Mesothelial cell of epicardium (in vitro differentiated cells): ENCODE results near the gene RRP1. TPM values are rescaled to one million over a fixed set of nuclear protein-coding genes. Genes with fewer than 3 reads are reported as not detected.

ENCODE experiments used
- DNase-seq, 2 experiments: peaks; one replicate each; pipeline ENCODE4 v3.0.0; 2021; ENCODE audit warnings: low spot score in 2 of 2; ENCODE audit not compliant: unreplicated experiment in 2 of 2
- H3K27ac Mint-ChIP-seq: 2 replicates; pipeline ENCODE4 v1.8.0; 2021; ENCODE audit warnings: mixed read lengths
- H3K27me3 Mint-ChIP-seq: 2 replicates; pipeline ENCODE4 v1.8.0; 2021; ENCODE audit warnings: low read depth, mixed read lengths
- H3K36me3 Mint-ChIP-seq: 2 replicates; pipeline ENCODE4 v1.8.0; 2021; ENCODE audit warnings: mixed read lengths
- H3K4me1 Mint-ChIP-seq: 2 replicates; pipeline ENCODE4 v1.8.0; 2021; ENCODE audit warnings: mixed read lengths
- H3K4me3 Mint-ChIP-seq: 2 replicates; pipeline ENCODE4 v1.8.0; 2021; ENCODE audit warnings: mild to moderate bottlenecking, moderate library complexity, mixed read lengths
- H3K9me3 Mint-ChIP-seq: 2 replicates; pipeline ENCODE4 v1.8.0; 2021; ENCODE audit warnings: mixed read lengths
- total RNA-seq: library from RNA; stranded (reverse); gene quantifications from 3 replicates; pipeline ENCODE4 v1.2.1, GENCODE V29; 2021
- TF ChIP-seq, protein P1 (sequence below): fragments of 200-600 bp; sonication (generic); IDR thresholded peaks from one replicate; pipeline ENCODE4 v1.5.0; 2021; ENCODE audit warnings: antibody characterized with exemption; ENCODE audit not compliant: unreplicated experiment

RRP1 gene
- total RNA-seq, 1 donor from 2014 or later, result 44.5 TPM

DNA sequence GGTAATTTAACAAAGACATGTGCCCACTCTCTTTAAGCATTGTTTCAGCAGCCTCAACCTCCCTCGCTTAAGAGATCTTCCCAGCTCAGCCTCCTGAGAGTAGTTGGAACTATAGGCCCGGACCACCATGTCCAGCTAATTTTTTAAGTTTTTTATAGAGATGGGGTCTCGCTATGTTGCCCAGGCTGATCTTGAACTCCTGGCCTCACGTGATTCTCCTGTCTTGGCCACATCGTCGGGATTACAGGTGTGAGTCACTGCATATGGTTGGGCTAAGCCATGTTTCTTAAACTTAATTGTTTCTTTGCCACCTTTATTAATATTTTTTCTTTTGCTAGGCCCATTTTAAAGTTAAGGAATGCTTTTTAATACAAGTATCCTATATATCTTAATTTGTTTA, 57.1 kb downstream of the RRP1 start:
- H3K27me3 Mint-ChIP-seq, result no peaks in the 10 kb centered on the region
- no peak overlapping the region for H3K4me3 Mint-ChIP-seq
- TF ChIP-seq, protein P1, sequence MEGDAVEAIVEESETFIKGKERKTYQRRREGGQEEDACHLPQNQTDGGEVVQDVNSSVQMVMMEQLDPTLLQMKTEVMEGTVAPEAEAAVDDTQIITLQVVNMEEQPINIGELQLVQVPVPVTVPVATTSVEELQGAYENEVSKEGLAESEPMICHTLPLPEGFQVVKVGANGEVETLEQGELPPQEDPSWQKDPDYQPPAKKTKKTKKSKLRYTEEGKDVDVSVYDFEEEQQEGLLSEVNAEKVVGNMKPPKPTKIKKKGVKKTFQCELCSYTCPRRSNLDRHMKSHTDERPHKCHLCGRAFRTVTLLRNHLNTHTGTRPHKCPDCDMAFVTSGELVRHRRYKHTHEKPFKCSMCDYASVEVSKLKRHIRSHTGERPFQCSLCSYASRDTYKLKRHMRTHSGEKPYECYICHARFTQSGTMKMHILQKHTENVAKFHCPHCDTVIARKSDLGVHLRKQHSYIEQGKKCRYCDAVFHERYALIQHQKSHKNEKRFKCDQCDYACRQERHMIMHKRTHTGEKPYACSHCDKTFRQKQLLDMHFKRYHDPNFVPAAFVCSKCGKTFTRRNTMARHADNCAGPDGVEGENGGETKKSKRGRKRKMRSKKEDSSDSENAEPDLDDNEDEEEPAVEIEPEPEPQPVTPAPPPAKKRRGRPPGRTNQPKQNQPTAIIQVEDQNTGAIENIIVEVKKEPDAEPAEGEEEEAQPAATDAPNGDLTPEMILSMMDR, result no peak
- no peaks in the 10 kb centered on the region for H3K4me1 Mint-ChIP-seq
- H3K27ac Mint-ChIP-seq, result no peak overlapping the region
- H3K9me3 Mint-ChIP-seq, result peaks cover 7% of the 10 kb centered on the region
- DNase-seq, result no peak
- H3K36me3 Mint-ChIP-seq, result no peaks in the 10 kb centered on the region

DNA sequence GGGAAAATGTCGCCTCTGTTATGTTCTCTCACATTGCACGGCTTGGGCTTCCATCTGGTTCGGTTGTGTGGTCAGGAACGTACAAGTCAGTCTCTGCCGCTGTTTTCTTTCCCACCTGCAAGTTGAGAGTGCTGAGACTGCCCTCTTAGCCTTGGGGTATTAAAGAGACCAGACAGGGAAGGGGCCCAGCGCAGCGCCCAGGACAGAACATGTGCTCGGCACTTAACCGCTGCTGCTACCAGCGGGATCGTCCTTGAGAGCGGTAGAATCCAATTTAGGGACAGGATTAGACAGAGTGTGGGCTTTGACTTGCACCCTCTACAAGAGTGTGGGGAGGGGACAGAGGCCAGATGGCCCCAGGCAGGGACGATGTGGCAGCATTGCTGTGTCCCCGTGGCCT, 57.9 kb downstream of the RRP1 start:
- no peaks in the 10 kb centered on the region for H3K27me3 Mint-ChIP-seq
- peaks cover 7% of the 10 kb centered on the region for H3K9me3 Mint-ChIP-seq
- H3K4me3 Mint-ChIP-seq, result no peak overlapping the region
- TF ChIP-seq, protein P1, result no peak
- H3K4me1 Mint-ChIP-seq, result no peaks in the 10 kb centered on the region
- no peak for DNase-seq
- no peaks in the 10 kb centered on the region for H3K36me3 Mint-ChIP-seq
- no peak overlapping the region for H3K27ac Mint-ChIP-seq

DNA sequence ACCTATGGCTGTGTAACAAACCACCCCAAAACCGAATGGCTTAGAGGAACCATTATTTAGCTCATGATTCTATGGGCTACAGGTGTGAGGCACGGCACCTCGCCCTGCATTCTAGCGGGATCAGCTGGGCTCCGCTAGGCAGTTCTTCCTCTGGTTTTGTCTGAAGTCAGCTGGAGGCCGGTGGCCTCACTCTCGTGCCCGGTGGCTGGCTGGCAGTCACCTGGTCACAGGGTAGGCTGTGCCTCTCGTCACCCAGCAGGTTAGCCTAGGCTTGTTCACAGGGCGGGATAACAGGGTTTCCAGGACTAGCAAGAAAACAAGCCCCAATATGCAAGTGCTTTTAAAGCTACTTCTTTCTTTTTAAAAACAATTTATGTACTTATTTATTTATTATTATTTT, 59.4 kb downstream of the RRP1 start:
- no peak for DNase-seq
- Mint-ChIP-seq H3K27me3 (no peaks in the 10 kb centered on the region), H3K4me1 (no peaks in the 10 kb centered on the region), H3K36me3 (no peaks in the 10 kb centered on the region), H3K4me3 (no peak overlapping the region), H3K27ac (no peak overlapping the region), H3K9me3 (peaks cover 7% of the 10 kb centered on the region)
- TF ChIP-seq, protein P1, result no peak

DNA sequence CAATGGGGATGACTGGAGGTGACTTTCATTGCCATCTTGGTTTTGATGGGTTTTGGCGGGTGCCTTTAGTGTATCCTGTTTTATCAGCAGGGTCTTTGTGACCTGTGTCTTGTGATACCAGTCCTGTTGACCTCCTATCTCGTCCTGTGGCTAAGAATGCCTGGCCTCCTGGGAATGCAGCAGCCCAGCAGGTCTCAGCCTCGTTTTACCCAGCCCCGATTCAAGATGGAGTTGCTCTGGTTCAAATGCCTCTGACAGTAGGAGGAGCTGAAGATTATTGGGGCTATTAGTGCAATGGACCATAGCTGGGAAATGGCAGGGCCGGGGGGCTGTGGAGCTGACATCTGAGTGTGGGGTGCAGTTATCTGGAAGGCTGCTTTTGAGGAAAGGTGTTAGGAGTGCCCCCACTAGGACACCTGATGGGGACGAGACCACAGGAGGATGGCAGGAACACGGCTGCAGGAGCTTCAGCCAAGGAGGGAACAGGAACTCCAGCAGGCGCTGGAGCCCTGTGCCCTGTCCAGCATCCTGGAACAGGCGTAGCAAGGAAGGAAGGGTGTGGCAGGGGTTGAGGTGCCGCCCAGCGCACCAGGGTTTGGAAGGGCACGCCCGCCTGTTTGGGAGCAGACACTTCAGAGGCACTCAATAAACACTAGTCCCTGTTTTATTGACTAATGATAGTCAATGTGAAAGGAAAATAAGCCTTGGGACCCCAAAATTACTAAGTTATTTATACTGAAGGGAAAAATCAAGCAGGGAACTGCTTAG, 60.3 kb downstream of the RRP1 start:
- no peak overlapping the region for H3K4me3 Mint-ChIP-seq
- no peak for DNase-seq
- H3K36me3 Mint-ChIP-seq, result no peaks in the 10 kb centered on the region

DNA sequence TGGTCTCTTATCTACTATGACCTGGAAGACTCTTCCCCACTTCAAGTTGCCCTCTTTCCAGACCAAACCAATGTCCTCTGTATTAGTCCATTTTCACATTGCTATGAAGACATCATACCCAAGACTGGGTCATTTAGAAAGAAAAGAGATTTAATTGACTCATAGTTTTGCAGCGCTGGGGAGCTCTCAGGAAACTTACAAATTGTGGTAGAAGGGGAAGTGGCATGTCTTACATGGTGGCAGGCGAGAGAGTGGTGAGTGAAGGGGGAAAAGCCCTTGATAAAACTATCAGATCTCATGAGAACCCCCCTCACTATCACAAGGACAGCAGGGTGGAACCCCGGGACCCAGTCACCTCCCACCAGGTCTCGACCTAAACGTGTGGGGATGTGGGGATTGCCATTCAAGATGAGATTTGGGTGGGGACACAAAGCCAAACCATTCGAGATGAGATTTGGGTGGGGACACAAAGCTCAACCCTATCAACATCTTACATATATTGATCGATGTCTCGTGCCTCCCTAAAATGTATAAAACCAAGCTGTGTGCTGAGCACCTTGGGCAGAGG, 61.4 kb downstream of the RRP1 start:
- no peak overlapping the region for H3K4me3 Mint-ChIP-seq
- H3K27ac Mint-ChIP-seq, result no peak overlapping the region
- no peaks in the 10 kb centered on the region for H3K27me3 Mint-ChIP-seq
- peaks cover 3% of the 10 kb centered on the region for H3K9me3 Mint-ChIP-seq
- DNase-seq, result no peak
- no peaks in the 10 kb centered on the region for H3K36me3 Mint-ChIP-seq
- TF ChIP-seq, protein P1, result no peak
- no peaks in the 10 kb centered on the region for H3K4me1 Mint-ChIP-seq

More for the DNA sequence above, 60.3 kb downstream of the RRP1 start:
- no peak overlapping the region for H3K27ac Mint-ChIP-seq
- TF ChIP-seq, protein P1, result no peak
- H3K27me3 Mint-ChIP-seq, result no peaks in the 10 kb centered on the region
- H3K9me3 Mint-ChIP-seq, result peaks cover 5% of the 10 kb centered on the region
- H3K4me1 Mint-ChIP-seq, result no peaks in the 10 kb centered on the region
